NCI-H82 treated with DMSO at 0.1 percent for 48 hours (cell line): Measurements from ENCODE around the gene WFIKKN1.
"Not testable (repeated sequence)": the region's sequence is repeated elsewhere in the genome, so short reads cannot be mapped to it uniquely, and the experiment has no call there.

Source experiments
- DNase-seq: peaks from one replicate; lab custom pipeline; 2025; ENCODE audit not compliant: unreplicated experiment; lab: John Stamatoyannopoulos, UW

Gene WFIKKN1

GRCh38 chr16:593807-594206 is 37.0 kb upstream of the WFIKKN1 start:
- DNase-seq: no peak

GRCh38 chr16:595094-595528 is 35.7 kb upstream of the WFIKKN1 start:
- no peak for DNase-seq

- no peak for DNase-seq
These were observed 34.6 kb upstream of the WFIKKN1 start for GRCh38 chr16:595942-596735.

- DNase-seq: no peak
These were observed 34.1 kb upstream of the WFIKKN1 start for GRCh38 chr16:596736-597060.

DNA sequence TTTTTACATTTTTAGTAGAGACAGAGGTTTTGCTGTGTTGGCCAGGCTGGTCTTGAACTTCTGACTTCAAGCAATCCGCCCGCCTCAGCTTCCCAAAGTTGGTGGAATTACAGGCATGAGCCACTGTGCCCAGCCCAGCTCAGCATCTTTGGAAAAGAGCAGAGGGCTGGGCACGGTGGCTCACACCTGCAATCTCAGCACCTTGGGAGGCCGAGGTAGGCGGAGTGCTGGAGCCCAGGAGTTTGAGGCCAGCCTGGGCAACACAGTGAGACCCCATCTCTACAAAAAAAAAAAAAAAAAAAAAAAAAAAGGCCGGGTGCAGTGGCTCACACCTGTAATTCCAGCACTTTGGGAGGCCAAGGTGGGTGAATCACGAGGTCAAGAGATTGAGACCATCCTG is 33.1 kb upstream of the WFIKKN1 start:
- not testable (repeated sequence) for DNase-seq

- DNase-seq: no peak
These were observed 31.7 kb upstream of the WFIKKN1 start for GRCh38 chr16:598823-599739.

- DNase-seq: peak; percentile 20
These were observed 30.0 kb upstream of the WFIKKN1 start for GRCh38 chr16:600781-601180.

GRCh38 chr16:603933-604332 is 26.9 kb upstream of the WFIKKN1 start:
- no peak for DNase-seq

GRCh38 chr16:606656-607307 is 24.0 kb upstream of the WFIKKN1 start:
- peak; percentile 93 for DNase-seq

GRCh38 chr16:608019-608418 is 22.8 kb upstream of the WFIKKN1 start:
- DNase-seq: no peak

- no peak for DNase-seq
These were observed 21.5 kb upstream of the WFIKKN1 start for GRCh38 chr16:609316-609715.

DNA sequence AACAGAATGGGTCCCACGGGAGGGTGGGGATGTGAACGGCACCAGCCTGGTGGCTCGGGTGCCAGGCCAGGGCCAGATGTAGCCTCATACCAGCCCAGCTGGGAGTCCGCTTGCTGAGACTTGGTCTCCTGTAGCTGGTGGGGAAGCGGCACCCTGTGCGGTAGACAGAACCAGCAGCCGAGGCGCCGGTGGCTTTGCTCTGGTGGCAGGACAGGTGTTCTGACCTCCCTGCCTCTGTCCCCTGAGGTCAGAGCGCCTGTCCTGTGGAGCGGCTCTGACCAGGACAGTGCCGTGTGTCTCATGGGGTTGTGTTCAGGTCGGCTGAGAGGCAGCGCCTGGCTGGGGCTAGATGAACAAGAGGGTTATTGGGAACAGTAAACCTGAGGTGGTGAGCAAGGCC is 20.8 kb upstream of the WFIKKN1 start:
- DNase-seq: no peak

GRCh38 chr16:610513-611381 is 20.0 kb upstream of the WFIKKN1 start:
- no peak for DNase-seq

DNA sequence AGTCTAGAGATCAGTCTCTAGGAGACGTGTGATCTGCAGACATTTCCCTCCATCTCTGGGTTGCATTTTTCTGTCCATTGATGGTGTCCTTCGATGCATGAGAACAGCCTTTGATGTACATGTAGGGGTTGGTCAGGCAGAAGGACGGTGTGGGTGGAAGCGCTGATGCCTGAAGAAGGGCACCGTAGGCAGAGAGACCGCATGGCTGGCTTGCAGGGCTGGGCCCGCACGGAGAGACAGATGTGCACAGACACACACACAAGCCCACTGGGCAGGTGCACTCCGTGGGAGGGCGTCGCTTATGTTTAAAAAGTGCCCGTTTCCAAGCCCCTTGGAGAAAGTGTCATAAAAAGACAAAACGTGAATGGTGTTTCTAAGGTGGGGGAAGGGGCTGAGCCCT is 15.7 kb upstream of the WFIKKN1 start:
- DNase-seq: no peak

DNA sequence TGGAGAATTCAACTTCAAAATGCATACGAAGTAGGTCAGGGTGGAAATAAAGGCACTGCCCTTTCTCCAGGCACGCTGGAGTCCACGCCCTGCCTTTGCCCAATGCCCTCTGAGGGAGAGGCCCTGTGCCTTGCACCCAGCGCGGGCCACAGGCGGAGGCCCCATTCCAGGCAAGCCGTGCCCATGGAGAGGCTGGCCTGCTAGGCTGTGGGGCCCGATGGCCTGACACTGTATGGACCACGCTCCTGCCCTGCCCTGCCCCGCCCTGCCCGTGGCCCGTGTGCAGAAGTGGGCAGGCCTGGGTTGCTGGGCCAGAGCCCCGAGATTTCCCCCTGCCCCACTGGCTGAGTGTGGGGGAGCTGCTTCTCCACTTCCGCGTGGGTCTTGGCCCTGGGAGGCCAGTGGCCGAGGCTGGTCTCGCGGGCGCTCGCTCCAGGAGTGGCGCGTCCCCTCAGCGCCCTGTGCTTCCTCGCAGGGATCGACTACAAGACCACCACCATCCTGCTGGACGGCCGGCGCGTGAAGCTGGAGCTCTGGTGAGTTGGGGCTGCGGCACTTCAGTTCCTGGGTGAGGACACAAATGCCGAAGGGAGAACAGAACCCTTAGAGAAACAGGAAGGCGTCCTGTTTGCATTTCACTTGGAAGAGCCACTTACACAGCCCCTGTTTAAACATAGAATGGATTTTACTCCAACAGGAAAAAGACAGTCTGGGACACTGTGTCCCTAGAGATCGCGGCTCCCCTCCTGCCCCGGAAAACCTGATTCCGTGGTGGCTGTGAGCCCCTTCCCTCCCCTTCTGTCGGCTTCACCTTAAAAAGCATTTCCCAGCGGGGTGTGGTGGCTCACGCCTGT is 13.8 kb upstream of the WFIKKN1 start:
- DNase-seq: no peak

- DNase-seq: no peak
These were observed 12.9 kb upstream of the WFIKKN1 start for GRCh38 chr16:617855-618254.

DNA sequence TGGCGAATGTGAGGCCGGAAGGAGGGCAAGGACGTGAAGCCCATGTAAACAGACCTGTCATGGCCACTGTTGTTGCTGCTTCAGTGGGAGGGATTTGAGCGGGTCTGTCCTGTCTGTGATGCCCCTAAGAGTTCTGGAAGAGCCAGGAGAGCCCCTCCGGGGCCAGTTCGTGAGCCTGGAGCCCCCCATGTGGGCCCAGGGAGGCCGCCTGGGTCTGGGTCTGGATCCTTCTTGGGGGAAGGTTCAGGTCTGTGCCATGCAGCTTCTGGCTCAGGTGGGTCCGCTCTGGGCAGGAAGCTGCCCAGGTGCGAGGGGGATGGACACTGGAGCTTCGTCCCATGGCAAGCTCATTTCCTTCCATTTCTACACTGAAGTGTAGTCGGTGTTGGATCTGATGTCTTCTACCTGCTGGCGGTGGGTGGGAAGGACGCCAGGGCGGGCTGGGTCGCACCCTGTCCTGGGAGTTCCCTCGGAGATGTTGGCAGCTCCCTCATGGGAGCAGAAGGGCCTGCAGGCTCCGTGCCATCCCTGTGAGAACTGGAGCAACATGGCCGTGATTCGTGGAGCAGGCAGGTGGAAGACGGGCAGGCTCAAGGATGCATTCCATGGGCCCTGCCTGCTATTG is 11.2 kb upstream of the WFIKKN1 start:
- no peak for DNase-seq

- no peak for DNase-seq
These were observed 9.9 kb upstream of the WFIKKN1 start for GRCh38 chr16:620700-621525.
